PFSK-1 (cell line): Measurements from ENCODE around the gene TEKT5.

Source experiments
- FOXP2 ChIP-seq: optimal IDR thresholded peaks from 2 replicates; pipeline ENCODE3; 2011; ENCODE audit warnings: borderline replicate concordance, control low read depth, inconsistent platforms; ENCODE audit not compliant: insufficient read depth; ENCODE audit errors: extremely low read length, extremely low read depth
- POLR2AphosphoS5 ChIP-seq: IDR thresholded peaks from 2 replicates; pipeline ENCODE4 v1.6.1; 2012; ENCODE audit warnings: low read depth, mild to moderate bottlenecking, control low read depth, low read length, moderate library complexity
- SIN3A ChIP-seq: IDR thresholded peaks from 2 replicates; pipeline ENCODE4 v1.6.1; 2012; ENCODE audit warnings: mild to moderate bottlenecking, low read length, moderate library complexity, borderline replicate concordance; ENCODE audit not compliant: insufficient read depth
- TAF1 ChIP-seq: IDR thresholded peaks from 2 replicates; pipeline ENCODE4 v1.6.1; 2012; ENCODE audit warnings: low read length, control low read depth, borderline replicate concordance; ENCODE audit not compliant: insufficient read depth
- TF ChIP-seq, protein P1 (sequence below), 2 experiments: IDR thresholded peaks; 2 replicates each; pipeline versions ENCODE4 v1.6.1 to v1.8.0; 2011 to 2012; ENCODE audit warnings: low read depth in 2 of 2, low read length in 2 of 2, control low read depth in 1 of 2, inconsistent platforms in 1 of 2, mild to moderate bottlenecking in 1 of 2, moderate library complexity in 1 of 2; ENCODE audit not compliant: insufficient read depth in 1 of 2

DNA sequence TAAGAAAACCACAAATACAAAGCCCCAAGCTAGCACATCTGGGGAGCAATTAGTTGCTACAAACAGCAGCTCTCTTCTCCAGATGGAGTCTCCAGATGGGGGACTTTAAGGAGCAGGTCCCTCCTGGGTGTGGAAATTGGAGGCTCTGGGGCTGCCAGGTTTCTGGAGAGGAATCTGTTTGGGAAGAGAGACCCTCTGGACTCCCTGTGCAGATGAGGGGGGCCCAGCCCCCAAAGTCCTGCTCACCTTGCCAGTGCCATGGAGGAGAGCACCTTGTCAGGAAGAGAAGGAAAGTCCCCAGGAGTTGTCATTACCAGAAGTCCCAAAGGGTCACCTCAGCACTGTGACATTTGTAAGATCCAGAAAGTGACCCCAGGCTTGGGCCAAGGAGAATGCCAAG, 14.8 kb downstream of the TEKT5 start:
- TF ChIP-seq TAF1: no peak
- no peak for TF ChIP-seq FOXP2
- TF ChIP-seq, protein P1, sequence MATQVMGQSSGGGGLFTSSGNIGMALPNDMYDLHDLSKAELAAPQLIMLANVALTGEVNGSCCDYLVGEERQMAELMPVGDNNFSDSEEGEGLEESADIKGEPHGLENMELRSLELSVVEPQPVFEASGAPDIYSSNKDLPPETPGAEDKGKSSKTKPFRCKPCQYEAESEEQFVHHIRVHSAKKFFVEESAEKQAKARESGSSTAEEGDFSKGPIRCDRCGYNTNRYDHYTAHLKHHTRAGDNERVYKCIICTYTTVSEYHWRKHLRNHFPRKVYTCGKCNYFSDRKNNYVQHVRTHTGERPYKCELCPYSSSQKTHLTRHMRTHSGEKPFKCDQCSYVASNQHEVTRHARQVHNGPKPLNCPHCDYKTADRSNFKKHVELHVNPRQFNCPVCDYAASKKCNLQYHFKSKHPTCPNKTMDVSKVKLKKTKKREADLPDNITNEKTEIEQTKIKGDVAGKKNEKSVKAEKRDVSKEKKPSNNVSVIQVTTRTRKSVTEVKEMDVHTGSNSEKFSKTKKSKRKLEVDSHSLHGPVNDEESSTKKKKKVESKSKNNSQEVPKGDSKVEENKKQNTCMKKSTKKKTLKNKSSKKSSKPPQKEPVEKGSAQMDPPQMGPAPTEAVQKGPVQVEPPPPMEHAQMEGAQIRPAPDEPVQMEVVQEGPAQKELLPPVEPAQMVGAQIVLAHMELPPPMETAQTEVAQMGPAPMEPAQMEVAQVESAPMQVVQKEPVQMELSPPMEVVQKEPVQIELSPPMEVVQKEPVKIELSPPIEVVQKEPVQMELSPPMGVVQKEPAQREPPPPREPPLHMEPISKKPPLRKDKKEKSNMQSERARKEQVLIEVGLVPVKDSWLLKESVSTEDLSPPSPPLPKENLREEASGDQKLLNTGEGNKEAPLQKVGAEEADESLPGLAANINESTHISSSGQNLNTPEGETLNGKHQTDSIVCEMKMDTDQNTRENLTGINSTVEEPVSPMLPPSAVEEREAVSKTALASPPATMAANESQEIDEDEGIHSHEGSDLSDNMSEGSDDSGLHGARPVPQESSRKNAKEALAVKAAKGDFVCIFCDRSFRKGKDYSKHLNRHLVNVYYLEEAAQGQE (IDR thresholded peaks at IDR 0.05; ENCODE audit: insufficient read depth in 1 of 2, low read depth in 2 of 2, low read length in 2 of 2): no peak
- TF ChIP-seq SIN3A: no peak
- TF ChIP-seq POLR2AphosphoS5: no peak
